Lower lobe of right lung (tissue), 2 donors: ENCODE results near the gene CADM2. TPM values are rescaled to one million over a fixed set of nuclear protein-coding genes. Genes with fewer than 3 reads are reported as not detected.

Source experiments
- ATAC-seq, 2 donors: fragments of 200-7000 bp; cut with Tn5 transposase; one replicate each; pipeline ENCODE4 v1.9.1; 2020 to 2022; ENCODE audit warnings: mild to moderate bottlenecking in 2 of 2, moderate library complexity in 2 of 2
- DNase-seq: peaks from one replicate; pipeline ENCODE4 v3.0.0-alpha.2; 2020
- H3K27ac ChIP-seq: fragments of 200-600 bp; one replicate; pipeline ENCODE4 v1.8.0; 2022
- H3K27me3 ChIP-seq: fragments of 200-600 bp; one replicate; pipeline ENCODE4 v1.8.0; 2022; ENCODE audit warnings: low read depth
- H3K36me3 ChIP-seq: fragments of 200-600 bp; one replicate; pipeline ENCODE4 v1.8.0; 2022; ENCODE audit warnings: mild to moderate bottlenecking
- H3K4me1 ChIP-seq: fragments of 200-600 bp; one replicate; pipeline ENCODE4 v1.8.0; 2022
- H3K4me3 ChIP-seq: fragments of 200-600 bp; one replicate; pipeline ENCODE4 v1.8.0; 2022; ENCODE audit warnings: mild to moderate bottlenecking
- H3K9me3 ChIP-seq: fragments of 200-600 bp; one replicate; pipeline ENCODE4 v1.8.0; 2022
- intact Hi-C: fragments of 100-400 bp; cut with DNase I; formaldehyde crosslinking; loops from one replicate; pipeline ENCODE4 v1.11.0; 2022
- total RNA-seq: library from RNA; stranded (reverse); fragmentation: NEBNext Ultra II Directional; extraction: Animal tissue kit (Norgen Biotek cat#: 25700); gene quantifications from one replicate; pipeline ENCODE4 v1.2.1, GENCODE V29; 2021
- TF ChIP-seq, protein P1 (sequence below): fragments of 200-600 bp; IDR thresholded peaks from one replicate; pipeline ENCODE4 v1.8.0; 2022; ENCODE audit warnings: antibody characterized with exemption, mild to moderate bottlenecking
- donor health status: DM: no; HTN: yes; CAD: no; lungs with severe emphysema.

Gene CADM2
- total RNA-seq, 1 donor from 2014 or later = 0.83 TPM

DNA sequence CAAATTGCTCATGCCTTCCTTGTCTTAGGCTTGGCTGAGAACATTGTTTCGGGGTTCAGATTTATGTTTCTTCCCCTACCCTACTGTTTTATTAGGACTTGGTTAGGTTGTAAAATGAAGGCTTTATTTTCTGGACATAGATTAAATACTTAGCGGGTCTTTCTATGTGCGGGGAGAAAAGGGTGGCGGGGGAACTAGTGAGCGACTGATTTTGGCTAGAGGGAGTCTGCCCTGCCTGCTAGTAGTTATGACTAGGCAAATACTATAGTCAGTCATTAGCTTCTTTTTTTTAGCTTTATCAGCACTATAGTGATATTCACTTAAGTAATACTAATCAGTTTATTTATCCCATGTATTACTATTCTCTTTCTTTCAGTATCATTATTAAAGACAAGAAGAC, 3.6 kb downstream of the CADM2 start:
- Histone ChIP-seq H3K36me3 (no peaks in the 10 kb centered on the region), H3K27ac (no peak overlapping the region), H3K4me3 (no peak overlapping the region), H3K9me3 (no peaks in the 10 kb centered on the region), H3K27me3 (peaks cover 36% of the 10 kb centered on the region), H3K4me1 (peaks cover 15% of the 10 kb centered on the region)
- intact Hi-C loops = no loop called here
- DNase-seq (no peak), ATAC-seq (no peak)
- TF ChIP-seq, protein P1, sequence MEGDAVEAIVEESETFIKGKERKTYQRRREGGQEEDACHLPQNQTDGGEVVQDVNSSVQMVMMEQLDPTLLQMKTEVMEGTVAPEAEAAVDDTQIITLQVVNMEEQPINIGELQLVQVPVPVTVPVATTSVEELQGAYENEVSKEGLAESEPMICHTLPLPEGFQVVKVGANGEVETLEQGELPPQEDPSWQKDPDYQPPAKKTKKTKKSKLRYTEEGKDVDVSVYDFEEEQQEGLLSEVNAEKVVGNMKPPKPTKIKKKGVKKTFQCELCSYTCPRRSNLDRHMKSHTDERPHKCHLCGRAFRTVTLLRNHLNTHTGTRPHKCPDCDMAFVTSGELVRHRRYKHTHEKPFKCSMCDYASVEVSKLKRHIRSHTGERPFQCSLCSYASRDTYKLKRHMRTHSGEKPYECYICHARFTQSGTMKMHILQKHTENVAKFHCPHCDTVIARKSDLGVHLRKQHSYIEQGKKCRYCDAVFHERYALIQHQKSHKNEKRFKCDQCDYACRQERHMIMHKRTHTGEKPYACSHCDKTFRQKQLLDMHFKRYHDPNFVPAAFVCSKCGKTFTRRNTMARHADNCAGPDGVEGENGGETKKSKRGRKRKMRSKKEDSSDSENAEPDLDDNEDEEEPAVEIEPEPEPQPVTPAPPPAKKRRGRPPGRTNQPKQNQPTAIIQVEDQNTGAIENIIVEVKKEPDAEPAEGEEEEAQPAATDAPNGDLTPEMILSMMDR = no peak

DNA sequence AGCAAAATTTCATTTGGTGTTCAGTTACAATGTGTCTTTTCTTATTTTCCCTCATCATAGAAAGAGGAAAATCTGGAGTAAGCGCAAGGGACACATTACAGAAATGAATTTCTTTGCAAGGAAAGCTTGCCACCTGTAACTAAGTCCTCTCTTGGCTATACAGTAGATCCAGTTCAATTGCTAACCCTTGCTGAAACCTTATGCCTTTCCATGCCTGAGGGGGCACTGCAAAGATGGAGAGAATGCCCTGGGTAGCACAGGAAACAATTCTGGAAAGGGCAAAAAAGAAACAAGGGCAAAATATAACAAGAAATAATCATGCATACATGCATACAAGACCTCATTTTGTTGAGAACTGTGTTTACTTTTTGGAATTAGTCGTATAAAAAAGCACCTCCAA, 4.3 kb downstream of the CADM2 start:
- no peak overlapping the region for H3K4me3 ChIP-seq
- H3K27ac ChIP-seq = no peak overlapping the region
- no peak for DNase-seq
- ATAC-seq = no peak
- H3K4me1 ChIP-seq = peaks cover 15% of the 10 kb centered on the region
- no peaks in the 10 kb centered on the region for H3K36me3 ChIP-seq
- H3K9me3 ChIP-seq = no peaks in the 10 kb centered on the region
- H3K27me3 ChIP-seq = peaks cover 36% of the 10 kb centered on the region
- TF ChIP-seq, protein P1 = no peak
- intact Hi-C loops = no loop called here

- peaks cover under 1% of the 10 kb centered on the region for H3K4me1 ChIP-seq
- no peak for DNase-seq
- intact Hi-C loops = no loop called here
- no peaks in the 10 kb centered on the region for H3K36me3 ChIP-seq
- H3K27me3 ChIP-seq = peaks cover 32% of the 10 kb centered on the region
- no peak overlapping the region for H3K27ac ChIP-seq
- no peak overlapping the region for H3K4me3 ChIP-seq
- ATAC-seq = no peak
- H3K9me3 ChIP-seq = no peaks in the 10 kb centered on the region
- TF ChIP-seq, protein P1 = no peak
Measured at GRCh38 chr3:84965141-84965540, 6.4 kb downstream of the CADM2 start.

GRCh38 chr3:84967767-84968581, 9.2 kb downstream of the CADM2 start:
- TF ChIP-seq, protein P1 = no peak
- no peak for DNase-seq
- Histone ChIP-seq H3K9me3 (no peaks in the 10 kb centered on the region), H3K36me3 (no peaks in the 10 kb centered on the region), H3K4me3 (no peak overlapping the region), H3K27ac (no peak overlapping the region), H3K4me1 (no peaks in the 10 kb centered on the region), H3K27me3 (peaks cover 3% of the 10 kb centered on the region)
- intact Hi-C loops = no loop called here
- peak in 1 of 2 donors; percentile 41 for ATAC-seq

DNA sequence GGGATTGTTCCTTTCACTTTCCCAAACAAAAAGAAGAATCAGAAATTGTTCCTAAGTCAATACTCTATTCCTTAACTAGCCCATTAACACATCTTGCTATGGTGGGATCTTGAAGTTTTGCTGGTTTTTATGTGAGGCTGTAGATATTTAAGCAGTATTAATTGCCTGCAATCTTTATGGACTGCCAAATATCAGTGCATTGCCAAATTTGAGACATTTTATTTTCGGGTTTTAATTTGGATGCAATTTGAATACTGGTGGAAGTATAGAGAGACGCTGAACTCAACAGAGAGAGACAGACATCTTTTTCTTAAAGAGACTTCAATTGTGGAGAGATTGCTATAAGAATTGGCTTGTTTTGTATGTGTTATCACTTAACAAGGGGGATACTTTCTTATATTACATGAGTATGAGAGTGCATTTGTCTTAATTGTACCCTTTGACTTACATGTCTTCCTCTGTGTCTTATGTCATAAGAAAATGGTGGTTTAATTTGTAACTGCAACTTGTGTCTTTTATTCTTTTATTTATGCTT, 10.0 kb downstream of the CADM2 start:
- no peak for DNase-seq
- TF ChIP-seq, protein P1 = no peak
- Histone ChIP-seq H3K4me1 (no peaks in the 10 kb centered on the region), H3K36me3 (no peaks in the 10 kb centered on the region), H3K9me3 (no peaks in the 10 kb centered on the region), H3K27me3 (no peaks in the 10 kb centered on the region), H3K27ac (no peak overlapping the region), H3K4me3 (no peak overlapping the region)
- intact Hi-C loops = no loop called here
- no peak for ATAC-seq
